HepG2 (cell line): ENCODE measurements around the gene AARS1. TPM values are rescaled to one million over a fixed set of nuclear protein-coding genes. Genes with fewer than 3 reads are reported as not detected.

Experiments used
- ATAC-seq: fragments of 200-7000 bp; cut with Tn5 transposase; 3 replicates; pipeline ENCODE4 v1.9.1; 2020; ENCODE audit warnings: mild to moderate bottlenecking, moderate library complexity
- BruUV-seq: library from RNA; stranded (reverse); fragments of 400-500 nt; replicated peaks from 2 replicates; lab custom pipeline; 2021; lab: Mats Ljungman, UMichigan
- CTCF ChIA-PET: fragments of 300-600 bp; formaldehyde crosslinking; extraction: SDS; loops from one replicate; lab custom pipeline; 2021; ENCODE audit warnings: low total read pairs, inconsistent platforms, low intra/inter-chr PET ratio; lab: Yijun Ruan, JAX
- POLR2A ChIA-PET: fragments of 350-600 bp; sonication (Branson Sonifier 250); formaldehyde crosslinking; loops from one replicate; lab custom pipeline; 2020; ENCODE audit warnings: antibody characterized with exemption, inconsistent platforms; lab: Yijun Ruan, JAX
- DNase-seq: peaks from one replicate; pipeline ENCODE4 v3.0.0-alpha.2; 2015; ENCODE audit warnings: low spot score
- FAIRE-seq: peaks from 3 replicates; lab custom pipeline; 2011; peaks lifted over from hg19 to GRCh38; lab: Jason Lieb, UNC
- H2AFZ ChIP-seq: one replicate; pipeline ENCODE4 v1.6.1; 2011; ENCODE audit warnings: low read length, inconsistent platforms
- H3K27ac ChIP-seq: fragments of 300-600 bp; 3 replicates; pipeline ENCODE4 v1.8.0; 2011; ENCODE audit warnings: mixed run types, mild to moderate bottlenecking, mixed read lengths, low read length, inconsistent platforms; ENCODE audit not compliant: insufficient read depth; ENCODE audit errors: extremely low read length
- H3K27me3 ChIP-seq, 2 experiments: fragments of 200-600 bp in 1 of 2; 2 replicates in 1 of 2; 3 replicates in 1 of 2; pipeline versions ENCODE4 v1.6.0 to v1.8.0; 2011; ENCODE audit warnings: low read length in 2 of 2, mild to moderate bottlenecking in 2 of 2, moderate library complexity in 2 of 2, inconsistent platforms in 1 of 2; ENCODE audit not compliant: insufficient read depth in 2 of 2, control insufficient read depth in 1 of 2
- H3K36me3 ChIP-seq, 2 experiments: fragments of 200-600 bp in 1 of 2; replicated peaks in 1 of 2; 2 replicates in 1 of 2; 3 replicates in 1 of 2; pipeline versions ENCODE4 v1.5.1 to v1.8.0; 2011; ENCODE audit warnings: low read length in 2 of 2, inconsistent platforms in 1 of 2; ENCODE audit not compliant: insufficient read depth in 2 of 2, control insufficient read depth in 1 of 2
- H3K4me1 ChIP-seq: 2 replicates; pipeline ENCODE4 v1.5.1; 2012; ENCODE audit warnings: low read length, inconsistent platforms; ENCODE audit not compliant: insufficient read depth
- H3K4me2 ChIP-seq: 2 replicates; pipeline ENCODE4 v1.6.0; 2011; ENCODE audit warnings: low read depth, low read length, inconsistent platforms
- H3K4me3 ChIP-seq, 3 experiments: fragments of 200-600 bp in 1 of 3; sonication (generic), shearing (Covaris generic) in 1 of 3; replicated peaks in 1 of 3; 2 replicates each; pipeline ENCODE4 v1.5.1; 2011 to 2016; ENCODE audit warnings: low read length in 3 of 3, inconsistent platforms in 2 of 3, low read depth in 2 of 3, mild to moderate bottlenecking in 2 of 3, control low read depth in 1 of 3, mixed read lengths in 1 of 3; ENCODE audit not compliant: insufficient read depth in 1 of 3
- H3K79me2 ChIP-seq: one replicate; pipeline ENCODE4 v1.6.1; 2011; ENCODE audit warnings: low read length, inconsistent platforms; ENCODE audit not compliant: insufficient read depth
- H3K9ac ChIP-seq: 2 replicates; pipeline ENCODE4 v1.6.0; 2011; ENCODE audit warnings: mild to moderate bottlenecking, low read depth, low read length, inconsistent platforms; ENCODE audit not compliant: insufficient read depth
- H3K9me3 ChIP-seq: 2 replicates; pipeline ENCODE4 v1.5.1; 2012; ENCODE audit warnings: mild to moderate bottlenecking, low read length
- H4K20me1 ChIP-seq: 2 replicates; pipeline ENCODE4 v1.6.0; 2011; ENCODE audit warnings: inconsistent platforms, mild to moderate bottlenecking, low read length, moderate library complexity; ENCODE audit not compliant: insufficient read depth
- AFF4 ChIP-seq: sonication (generic); formaldehyde crosslinking; IDR thresholded peaks from 2 replicates; pipeline ENCODE4 v1.4.0; 2020; ENCODE audit warnings: missing genetic modification reagents
- MXD3 ChIP-seq: IDR thresholded peaks from 2 replicates; pipeline ENCODE4 v1.6.1; 2016; ENCODE audit warnings: mild to moderate bottlenecking, missing biosample characterization, missing genetic modification reagents
- ZNF121 ChIP-seq: sonication (generic); formaldehyde crosslinking; IDR thresholded peaks from 2 replicates; pipeline ENCODE4 v1.5.0; 2020; ENCODE audit warnings: mild to moderate bottlenecking, missing genetic modification reagents
- ZNF703 ChIP-seq: sonication (generic); formaldehyde crosslinking; IDR thresholded peaks from 2 replicates; pipeline ENCODE4 v1.5.1; 2020; ENCODE audit warnings: missing genetic modification reagents, mild to moderate bottlenecking, moderate library complexity, borderline replicate concordance
- in situ Hi-C: cut with HindIII; loops from 2 replicates; pipeline ENCODE4 v1.10.0; 2017; ENCODE audit warnings: low pct_unique_long_range_greater_than_20kb; ENCODE audit not compliant: extremely low pct_ligation_motif_present
- intact Hi-C: fragments of 100-400 bp; cut with micrococcal nuclease; formaldehyde crosslinking; loops from one replicate; pipeline ENCODE4 v1.10.0; 2022; ENCODE audit not compliant: unreplicated experiment
- polyA plus RNA-seq, 8 experiments: library from polyadenylated mRNA; depleted of rRNA in 3 of 8; stranded (reverse) in 7 of 8; unstranded in 1 of 8; fragments of >200 nt; fragmentation: Illumina TruSeq in 4 of 8; extraction: Trizol in 4 of 8; gene quantifications; 2 replicates each; pipeline versions ENCODE4 v1.2.1 to v1.2.3, GENCODE V29; 2011 to 2016; ENCODE audit warnings: low read depth in 4 of 8, missing spikeins in 1 of 8, mixed read lengths in 1 of 8; ENCODE audit not compliant: insufficient read depth in 1 of 8
- total RNA-seq, 5 experiments: library from RNA; depleted of rRNA; stranded (reverse); fragments of >200 nt; fragmentation: Illumina TruSeq; extraction: Trizol; gene quantifications; 2 replicates each; pipeline ENCODE4 v1.2.3, GENCODE V29; 2016; ENCODE audit warnings: low read depth in 1 of 5

AARS1 gene
- total and polyA plus RNA-seq, 2 of the 13 experiments (the other 11 are each of a cell fraction or from before 2014, with no cell fraction given), result 107 to 132 TPM

GRCh38 chr16:70295634-70296033, 6.3 kb upstream of the AARS1 start:
- ChIA-PET POLR2A (interaction anchor here (0.7 to 0.9 kb wide), 2 partner anchors 8 to 10 kb away, joined by 3 to 4 read pairs; no protein-coding TSS in a partner anchor), CTCF (no interaction called here)
- Histone ChIP-seq H3K4me2 (no peak overlapping the region), H3K4me1 (peaks cover 32% of the 10 kb centered on the region), H3K79me2 (peaks cover 21% of the 10 kb centered on the region), H3K9me3 (peaks cover under 1% of the 10 kb centered on the region; the same call in 1 of the 2 replicates), H3K36me3 (no peaks in the 10 kb centered on the region; a peak in 1 of 5 replicates), H4K20me1 (no peaks in the 10 kb centered on the region), H3K4me3 (no peak overlapping the region), H3K9ac (no peak overlapping the region), H3K27me3 (no peaks in the 10 kb centered on the region), H2AFZ (no peak overlapping the region), H3K27ac (no peak overlapping the region)
- no TSS peak for BruUV-seq
- intact Hi-C loops, result no loop called here
- FAIRE-seq (no peak), ATAC-seq (no peak), DNase-seq (no peak)
- in situ Hi-C loops, result no loop called here
- no peak for TF ChIP-seq MXD3 (CRISPR knock-in tag)
- no peak for TF ChIP-seq ZNF703 (CRISPR knock-in tag)
- peak; percentile 89 for TF ChIP-seq ZNF121
- no peak for TF ChIP-seq AFF4 (CRISPR knock-in tag)
